Endothelial cell (in vitro differentiated cells): ENCODE data around the gene EVL. TPM values are rescaled to one million over a fixed set of nuclear protein-coding genes. Genes with fewer than 3 reads are reported as not detected.

Source experiments
- DNase-seq: peaks from one replicate; pipeline ENCODE4 v3.0.0; 2021; ENCODE audit warnings: low spot score
- H3K27ac Mint-ChIP-seq: one replicate; pipeline ENCODE4 v1.8.0; 2021; ENCODE audit warnings: mixed read lengths, inconsistent platforms; ENCODE audit not compliant: unreplicated experiment
- H3K27me3 Mint-ChIP-seq: one replicate; pipeline ENCODE4 v1.8.0; 2021; ENCODE audit warnings: mild to moderate bottlenecking, moderate library complexity, mixed read lengths, inconsistent platforms; ENCODE audit not compliant: unreplicated experiment
- H3K36me3 Mint-ChIP-seq: one replicate; pipeline ENCODE4 v1.8.0; 2021; ENCODE audit warnings: mild to moderate bottlenecking, low read depth, mixed read lengths, inconsistent platforms; ENCODE audit not compliant: unreplicated experiment
- H3K4me1 Mint-ChIP-seq: one replicate; pipeline ENCODE4 v1.8.0; 2021; ENCODE audit warnings: mild to moderate bottlenecking, mixed read lengths, inconsistent platforms; ENCODE audit not compliant: unreplicated experiment
- H3K4me3 Mint-ChIP-seq: one replicate; pipeline ENCODE4 v1.8.0; 2021; ENCODE audit warnings: mild to moderate bottlenecking, mixed read lengths, inconsistent platforms; ENCODE audit not compliant: unreplicated experiment
- H3K9me3 Mint-ChIP-seq: one replicate; pipeline ENCODE4 v1.8.0; 2021; ENCODE audit warnings: mixed read lengths, inconsistent platforms; ENCODE audit not compliant: unreplicated experiment
- CTCF ChIP-seq: fragments of 200-600 bp; sonication (generic); IDR thresholded peaks from one replicate; pipeline ENCODE4 v1.5.0; 2021; ENCODE audit warnings: antibody characterized with exemption; ENCODE audit not compliant: unreplicated experiment
- total RNA-seq: library from RNA; stranded (reverse); fragmentation: NEBNext Ultra II Directional; extraction: Animal tissue kit (Norgen Biotek cat#: 25700); gene quantifications from one replicate; pipeline ENCODE4 v1.2.1, GENCODE V29; 2021; ENCODE audit not compliant: unreplicated experiment

EVL gene
- total RNA-seq, 1 donor from 2014 or later: 142 TPM

- no peak for DNase-seq
- peaks cover 13% of the 10 kb centered on the region for H3K27me3 Mint-ChIP-seq
- H3K4me1 Mint-ChIP-seq: peaks cover 1% of the 10 kb centered on the region
- H3K9me3 Mint-ChIP-seq: no peaks in the 10 kb centered on the region
- no peak overlapping the region for H3K27ac Mint-ChIP-seq
- no peak for TF ChIP-seq CTCF
- H3K36me3 Mint-ChIP-seq: peaks cover 7% of the 10 kb centered on the region
- H3K4me3 Mint-ChIP-seq: peak overlapping the region; percentile 42
Observed at GRCh38 chr14:100159865-100160533, 94.8 kb downstream of the EVL start.

- Mint-ChIP-seq H3K27me3 (peaks cover 13% of the 10 kb centered on the region), H3K27ac (no peak overlapping the region), H3K36me3 (peaks cover 5% of the 10 kb centered on the region), H3K9me3 (no peaks in the 10 kb centered on the region), H3K4me1 (peaks cover 4% of the 10 kb centered on the region), H3K4me3 (no peak overlapping the region)
- no peak for TF ChIP-seq CTCF
- no peak for DNase-seq
Observed at GRCh38 chr14:100160534-100160916, 95.3 kb downstream of the EVL start.

GRCh38 chr14:100165376-100165775, 100.2 kb downstream of the EVL start:
- DNase-seq: no peak
- Mint-ChIP-seq H3K27ac (peak overlapping the region; percentile 30), H3K4me3 (peak overlapping the region; percentile 38), H3K36me3 (peaks cover 5% of the 10 kb centered on the region), H3K9me3 (no peaks in the 10 kb centered on the region), H3K4me1 (peaks cover 4% of the 10 kb centered on the region), H3K27me3 (peaks cover 7% of the 10 kb centered on the region)
- no peak for TF ChIP-seq CTCF

- DNase-seq: no peak
- no peak for TF ChIP-seq CTCF
- Mint-ChIP-seq H3K27ac (no peak overlapping the region), H3K9me3 (no peaks in the 10 kb centered on the region), H3K36me3 (peaks cover 5% of the 10 kb centered on the region), H3K4me3 (no peak overlapping the region), H3K4me1 (peaks cover 4% of the 10 kb centered on the region), H3K27me3 (peaks cover 8% of the 10 kb centered on the region)
Observed at GRCh38 chr14:100165831-100166440, 100.7 kb downstream of the EVL start.

- Mint-ChIP-seq H3K9me3 (no peaks in the 10 kb centered on the region), H3K27ac (no peak overlapping the region), H3K4me3 (no peak overlapping the region), H3K27me3 (peaks cover 7% of the 10 kb centered on the region), H3K36me3 (peaks cover 5% of the 10 kb centered on the region), H3K4me1 (peaks cover 4% of the 10 kb centered on the region)
- TF ChIP-seq CTCF: no peak
- DNase-seq: no peak
Observed at GRCh38 chr14:100168506-100168905, 103.3 kb downstream of the EVL start.
